AG08396 (cell line): ENCODE measurements around the gene BRD1.

Source experiments
- DNase-seq: peaks from one replicate; pipeline ENCODE4 v3.0.0; 2012; ENCODE audit warnings: low spot score, mixed read lengths

The BRD1 gene

GRCh38 chr22:49827853-49828598 is at the start of gene BRD1:
Gene BRD1, minus strand, starts transcription at chr22:49827873. Its CDS starts 3,556 bp downstream, at chr22:49824317.
- peak; percentile 88 for DNase-seq

- no peak for DNase-seq
Observed at GRCh38 chr22:49873228-49873940, 45.7 kb upstream of the BRD1 start.

DNA sequence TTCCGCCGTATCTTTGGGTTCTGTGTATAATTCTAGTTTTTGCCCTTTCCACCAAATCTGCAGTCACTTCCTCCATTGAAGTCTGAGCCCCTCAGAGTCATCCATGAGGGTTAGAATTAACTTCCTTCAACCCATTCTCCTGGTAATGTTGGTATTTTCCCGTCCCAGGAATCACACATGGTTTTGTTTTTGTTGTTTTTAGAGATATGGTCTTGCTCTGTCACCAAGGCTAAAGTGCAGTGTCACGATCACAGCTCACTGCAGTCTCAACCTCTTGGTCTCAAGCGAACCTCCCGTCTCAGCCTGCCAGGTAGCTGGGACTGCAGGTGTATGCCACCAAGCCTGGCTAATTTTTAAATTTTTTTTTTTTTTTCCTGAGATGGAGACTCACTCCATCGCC is 44.7 kb upstream of the BRD1 start:
- no peak for DNase-seq

- no peak for DNase-seq
Observed at GRCh38 chr22:49871482-49871881, 43.8 kb upstream of the BRD1 start.

- no peak for DNase-seq
Observed at GRCh38 chr22:49869845-49870712, 42.4 kb upstream of the BRD1 start.

DNA sequence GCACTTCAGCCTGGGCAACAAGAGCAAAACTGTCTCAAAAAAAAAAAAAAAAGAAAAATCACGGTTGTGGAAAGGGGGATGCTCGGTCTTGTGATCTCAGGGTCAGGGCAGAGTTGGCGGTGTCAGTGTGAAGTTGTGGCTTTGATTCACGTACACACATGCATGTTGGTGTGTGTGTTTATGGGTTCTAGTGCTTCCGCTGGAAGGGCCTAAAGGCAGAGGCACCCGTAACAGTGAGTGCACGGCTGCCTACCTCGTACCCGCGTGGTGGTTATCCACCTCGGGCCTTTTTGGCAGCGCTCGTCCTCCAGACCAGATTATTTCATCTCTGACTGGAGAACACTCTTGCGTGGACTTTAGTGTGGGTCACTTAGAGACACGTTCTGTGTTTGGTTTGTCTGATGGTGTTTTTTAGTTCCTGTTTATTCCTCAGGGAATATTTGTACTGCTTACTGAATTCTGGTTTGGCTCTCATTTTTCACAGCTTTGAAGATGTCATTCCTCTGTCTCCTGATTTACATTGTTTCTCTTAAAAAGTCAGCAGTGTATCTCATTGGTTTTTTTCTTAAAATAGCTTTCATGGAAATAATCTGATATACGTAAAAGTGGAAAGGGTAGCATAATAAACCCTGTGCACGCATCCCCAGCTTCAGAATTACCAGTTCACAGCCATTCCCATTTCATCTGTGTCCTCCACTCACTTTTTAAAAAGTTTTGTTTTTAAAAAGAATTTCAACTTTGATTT is 41.6 kb upstream of the BRD1 start:
- DNase-seq = no peak

DNA sequence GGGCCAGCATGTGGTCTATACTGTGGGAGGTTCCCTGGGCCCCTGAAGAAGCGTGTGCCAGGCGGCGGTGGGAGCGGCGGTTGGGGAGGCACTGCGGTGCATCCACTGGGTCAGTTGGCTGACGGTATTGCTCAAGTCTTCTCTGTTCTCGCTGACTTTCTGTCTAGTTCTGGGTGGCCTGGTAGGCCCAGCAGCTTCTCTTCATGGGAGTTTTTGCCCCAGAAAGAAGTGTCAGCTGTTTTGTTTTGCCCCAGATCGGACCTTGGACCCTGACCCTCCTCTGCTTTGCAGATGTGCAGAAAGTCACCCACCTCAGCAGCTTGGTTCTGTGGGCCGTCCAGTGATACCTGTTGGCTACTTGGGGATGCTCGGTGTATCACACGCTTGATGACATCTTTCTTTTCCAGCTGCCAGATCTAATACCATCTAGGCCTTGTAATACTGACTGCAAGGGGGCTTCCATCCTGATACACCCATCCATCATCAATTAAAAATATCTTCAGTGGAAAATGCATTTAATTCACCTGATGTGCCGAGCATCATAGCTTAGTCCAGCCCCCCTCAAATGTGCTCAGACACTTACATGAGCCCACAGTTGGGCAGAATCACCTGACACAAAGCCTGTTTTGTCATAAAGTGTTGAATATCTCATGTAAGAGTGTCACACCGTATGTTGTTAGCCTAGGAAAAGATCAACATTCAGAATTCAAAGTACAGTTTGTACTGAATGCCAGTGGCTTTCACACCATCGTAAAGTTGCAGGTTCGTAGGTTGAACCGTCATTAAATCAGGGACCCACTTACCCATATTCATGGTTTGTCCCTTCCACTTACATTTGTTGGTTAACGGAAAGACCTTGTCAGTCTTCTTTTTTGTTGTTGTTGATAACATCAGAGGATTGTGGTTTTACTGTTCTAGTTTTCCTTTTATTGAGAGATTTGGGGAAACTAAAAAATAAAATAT is 39.9 kb upstream of the BRD1 start:
- no peak for DNase-seq

GRCh38 chr22:49866646-49867045 is 39.0 kb upstream of the BRD1 start:
- DNase-seq = no peak

DNA sequence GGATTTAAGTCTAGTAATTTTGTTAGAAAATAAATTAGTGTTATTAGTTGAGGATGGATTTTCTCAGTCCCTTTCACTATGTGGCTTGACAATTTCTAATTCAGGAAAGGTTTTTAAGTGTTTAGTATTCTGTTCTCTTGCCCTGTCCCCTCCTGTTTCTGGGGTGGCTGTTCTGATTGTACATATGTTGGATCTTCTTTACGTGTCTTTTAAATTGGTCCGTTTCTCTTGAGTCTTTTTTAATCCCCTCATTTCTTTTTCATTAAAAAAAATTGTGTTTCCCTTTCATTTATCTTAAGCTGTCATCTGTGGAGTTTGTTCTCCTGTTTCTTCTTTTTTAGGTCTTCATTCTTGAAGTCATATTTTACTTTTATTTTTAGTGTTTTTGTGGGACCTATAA is 38.5 kb upstream of the BRD1 start:
- no peak for DNase-seq

DNA sequence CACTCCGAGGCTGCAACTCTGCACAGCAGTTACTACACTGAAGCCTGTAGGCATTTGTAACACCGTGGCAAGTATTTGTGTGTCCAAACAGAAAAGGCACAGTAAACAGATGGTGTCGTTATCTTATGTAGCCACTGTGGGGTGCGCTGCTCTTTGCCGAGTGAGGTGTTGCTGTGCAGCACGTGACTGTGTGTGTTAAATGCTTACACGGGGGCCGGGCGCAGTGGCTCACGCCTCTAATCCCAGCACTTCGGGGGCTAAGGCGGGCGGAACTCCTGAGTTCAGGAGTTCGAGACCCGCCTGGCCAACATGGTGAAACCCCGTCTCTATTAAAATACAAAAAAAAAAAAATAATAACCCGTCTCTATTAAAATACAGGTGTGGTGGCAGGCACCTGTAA is 37.5 kb upstream of the BRD1 start:
- DNase-seq = no peak

DNA sequence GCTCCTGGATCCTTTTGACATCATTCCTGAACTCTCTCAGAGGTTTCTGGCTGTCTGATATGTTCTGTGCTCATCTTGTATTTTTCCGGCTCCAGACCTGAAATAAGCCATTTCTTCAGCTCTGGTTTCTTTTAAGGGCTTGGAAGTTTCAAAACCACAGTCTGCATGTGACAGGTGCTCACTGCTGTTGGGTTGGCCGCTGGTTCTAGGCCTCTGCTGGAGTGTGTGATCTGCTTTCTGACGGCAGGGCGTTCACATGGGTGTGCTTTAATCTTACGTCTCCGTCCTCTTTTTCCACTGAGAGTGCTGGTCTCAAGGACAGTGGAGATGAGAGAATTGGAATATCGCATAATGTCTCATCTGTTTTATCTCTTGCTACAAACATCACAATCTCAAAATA is 36.3 kb upstream of the BRD1 start:
- DNase-seq = no peak

- no peak for DNase-seq
Observed at GRCh38 chr22:49862496-49862776, 34.8 kb upstream of the BRD1 start.

DNA sequence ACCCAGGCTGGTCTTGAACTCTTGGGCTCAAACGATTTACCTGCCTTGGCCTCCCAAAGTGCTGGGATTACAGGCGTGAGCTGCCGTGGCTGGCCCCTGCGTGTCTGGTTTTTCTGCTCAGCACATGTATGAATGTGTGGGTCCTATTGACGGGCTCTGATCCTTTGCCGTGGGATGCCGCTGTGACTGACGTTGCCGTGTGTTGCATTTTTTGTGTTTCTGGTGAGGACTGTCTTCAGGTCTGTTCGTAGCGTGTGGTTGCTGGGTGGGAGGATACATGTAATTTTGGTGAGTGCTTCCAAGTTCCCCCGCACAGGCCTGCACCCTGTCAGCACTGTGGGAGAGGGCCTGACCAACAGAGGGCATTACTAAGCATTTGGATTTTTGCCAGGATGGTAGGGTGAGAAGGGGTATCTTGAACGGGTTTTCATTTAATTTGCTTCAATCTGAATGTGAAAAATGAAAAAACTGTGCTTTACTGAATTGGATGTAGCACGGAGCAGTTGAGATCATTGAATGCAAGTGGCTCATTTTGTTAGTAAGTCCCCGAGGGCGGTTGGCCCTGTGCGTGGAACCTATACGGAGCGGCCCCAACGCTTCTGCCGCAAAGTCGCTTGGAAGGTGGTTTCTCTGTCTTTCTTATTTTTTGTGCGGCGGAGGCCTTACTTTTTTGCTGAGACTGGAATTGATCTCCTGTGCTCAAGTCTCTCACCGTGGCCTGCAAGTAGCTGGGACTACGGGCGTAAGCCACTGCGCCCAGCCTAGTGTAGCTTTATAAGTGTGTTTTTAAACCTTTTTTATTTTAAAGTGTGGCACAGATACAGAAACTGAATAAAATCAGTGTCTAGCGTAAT is 34.2 kb upstream of the BRD1 start:
- no peak for DNase-seq

DNA sequence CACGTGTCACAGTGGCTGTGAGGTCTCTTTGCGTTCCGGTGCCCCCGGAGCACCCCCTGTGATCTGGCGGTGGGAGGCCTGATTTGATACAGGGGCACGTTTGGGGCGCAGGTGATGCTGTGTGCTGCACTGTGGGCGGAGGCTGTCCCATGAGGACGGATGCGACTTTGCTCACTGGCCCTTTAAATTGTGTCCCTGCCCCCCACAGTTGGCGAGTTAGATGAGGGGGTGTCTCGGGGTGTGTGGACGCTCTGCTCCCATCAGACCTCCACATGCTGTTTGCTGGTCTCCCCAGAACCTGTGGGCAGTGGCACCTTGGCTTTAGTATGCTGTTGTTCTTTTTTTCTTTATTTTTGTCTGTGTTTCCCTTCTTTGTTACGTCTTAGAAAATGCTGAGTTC is 31.2 kb upstream of the BRD1 start:
- DNase-seq = no peak

- DNase-seq = no peak
Observed at GRCh38 chr22:49856766-49857618, 29.3 kb upstream of the BRD1 start.

DNA sequence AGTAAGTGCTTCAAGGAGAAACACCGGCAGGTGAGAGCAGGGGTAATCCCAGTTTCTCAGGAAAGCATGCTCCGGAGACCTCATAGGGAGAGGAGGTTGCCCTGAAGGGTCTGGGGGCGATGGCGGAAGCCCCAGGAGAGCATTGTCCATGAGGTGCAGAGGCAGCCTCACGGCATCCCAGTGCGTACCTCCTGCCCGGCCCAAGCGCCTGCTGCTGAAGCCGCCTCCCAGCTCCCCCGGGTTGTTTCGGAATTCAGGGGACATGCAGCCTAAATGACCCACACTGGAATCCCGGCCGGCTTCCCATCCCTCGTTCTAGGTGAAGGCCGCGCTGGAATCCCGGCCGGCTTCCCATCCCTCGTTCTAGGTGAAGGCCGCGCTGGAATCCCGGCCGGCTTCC is 28.7 kb upstream of the BRD1 start:
- no peak for DNase-seq

DNA sequence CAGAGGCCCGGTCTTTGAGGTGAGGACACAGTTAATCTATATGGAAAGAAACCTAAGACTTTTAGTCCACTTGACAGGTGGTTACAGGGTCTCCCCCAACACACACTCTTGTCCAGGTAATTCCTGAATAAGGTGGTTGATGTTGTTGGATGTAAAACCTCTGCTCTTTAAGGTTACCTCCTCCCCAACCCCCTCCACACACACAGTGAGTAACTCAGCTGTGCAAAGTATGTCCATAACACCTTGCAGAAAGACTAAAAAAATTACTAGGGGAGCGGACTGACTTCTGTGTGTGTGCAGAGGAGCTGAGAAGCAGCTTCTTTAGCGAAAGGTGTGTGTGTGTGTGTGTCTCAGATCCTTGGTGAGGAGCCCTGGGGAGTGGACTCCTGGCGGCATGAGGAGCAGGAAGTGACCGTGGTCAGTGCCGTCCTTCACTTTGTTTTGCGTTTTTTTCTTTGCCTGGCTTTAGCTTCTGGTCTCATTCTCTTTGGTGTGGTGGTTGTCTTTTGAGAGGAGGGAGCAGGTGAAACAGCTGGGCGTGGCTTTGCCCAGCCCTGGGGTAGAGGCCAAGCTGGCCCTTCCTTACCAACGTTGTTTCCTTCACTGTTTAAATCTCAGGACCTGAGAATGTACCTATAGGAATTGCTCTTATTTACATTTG is 27.7 kb upstream of the BRD1 start:
- DNase-seq = no peak

DNA sequence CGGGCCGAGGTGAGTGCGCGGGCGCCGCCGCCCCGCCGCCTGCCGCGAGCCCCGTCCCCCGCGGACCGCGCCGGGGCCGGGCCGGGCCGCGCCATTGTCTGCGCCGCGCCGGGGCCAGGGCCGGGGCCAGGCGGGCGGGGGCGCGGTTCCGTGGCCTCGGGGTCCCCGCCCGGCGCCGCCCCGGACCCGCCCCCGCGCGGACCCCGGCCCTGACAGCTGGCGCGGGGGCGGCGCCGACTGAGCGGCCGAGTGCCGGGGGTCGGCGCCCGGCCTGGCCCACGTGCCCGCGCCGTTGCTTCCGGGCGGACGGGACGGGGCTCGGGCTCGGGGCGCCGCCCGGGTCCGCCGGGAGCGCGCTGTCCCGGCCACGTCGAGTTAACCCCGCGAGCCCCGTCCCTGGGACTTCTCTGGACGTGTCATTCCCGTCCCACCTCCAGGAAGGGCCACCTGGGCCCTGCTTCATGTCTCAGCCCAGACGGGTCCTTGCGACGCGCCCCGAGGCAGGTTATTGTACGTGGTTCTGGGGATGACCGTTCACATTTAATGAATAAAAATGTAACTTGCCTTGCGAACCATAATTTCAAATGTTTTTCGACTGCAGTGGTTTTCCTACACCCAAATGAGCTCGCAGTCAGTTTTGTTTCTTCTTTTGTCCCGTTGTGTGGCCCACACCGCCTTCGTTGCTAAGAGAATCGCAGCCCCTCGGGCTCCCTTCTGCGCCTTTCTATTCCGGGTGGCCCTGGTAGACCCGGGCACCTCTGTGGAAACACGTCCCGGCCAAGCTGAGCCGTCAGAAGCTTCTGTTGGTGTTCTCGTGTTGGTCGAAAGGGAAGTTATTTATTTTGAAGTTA is 26.5 kb upstream of the BRD1 start:
- no peak for DNase-seq
